HFF-Myc (cell line): Measurements from ENCODE around the gene KRT12.

ENCODE experiments used
- DNase-seq: peaks from one replicate; pipeline ENCODE4 v3.0.0-alpha.2; 2011; ENCODE audit warnings: low read depth; ENCODE audit errors: extremely low read depth
- H3K4me3 ChIP-seq: replicated peaks from 2 replicates; pipeline ENCODE4 v1.5.1; 2011; ENCODE audit warnings: low read depth, mild to moderate bottlenecking, control low read depth, low read length
- CTCF ChIP-seq: IDR thresholded peaks from 2 replicates; pipeline ENCODE4 v1.5.1; 2012; ENCODE audit warnings: mild to moderate bottlenecking, low read depth, low read length, control low read depth; ENCODE audit errors: missing control alignments

Gene KRT12

GRCh38 chr17:40910441-40910841 lies 43.4 kb upstream of the KRT12 start:
- no peak for DNase-seq
- no peak overlapping the region for H3K4me3 ChIP-seq
- no peak for TF ChIP-seq CTCF

- DNase-seq = peak; percentile 54
- TF ChIP-seq CTCF = no peak
- no peak overlapping the region for H3K4me3 ChIP-seq
Observed at GRCh38 chr17:40909755-40910154, 42.7 kb upstream of the KRT12 start.

- DNase-seq = peak; percentile 84
- peak; percentile 75 for TF ChIP-seq CTCF
- no peak overlapping the region for H3K4me3 ChIP-seq
Observed at GRCh38 chr17:40909351-40909750, 42.3 kb upstream of the KRT12 start.

- no peak overlapping the region for H3K4me3 ChIP-seq
- no peak for DNase-seq
- no peak for TF ChIP-seq CTCF
Observed at GRCh38 chr17:40906613-40907012, 39.6 kb upstream of the KRT12 start.

GRCh38 chr17:40905370-40905769 lies 38.3 kb upstream of the KRT12 start:
- DNase-seq = no peak
- H3K4me3 ChIP-seq = no peak overlapping the region
- TF ChIP-seq CTCF = no peak

GRCh38 chr17:40903129-40903847 lies 36.3 kb upstream of the KRT12 start:
- peak; percentile 53 for DNase-seq
- H3K4me3 ChIP-seq = no peak overlapping the region
- TF ChIP-seq CTCF = no peak

GRCh38 chr17:40902498-40902897 lies 35.5 kb upstream of the KRT12 start:
- TF ChIP-seq CTCF = no peak
- no peak overlapping the region for H3K4me3 ChIP-seq
- DNase-seq = no peak
